Effector memory CD8-positive, alpha-beta T cell (primary cell): ENCODE results near the gene STAT5B.
"Not testable (repeated sequence)": the region's sequence is repeated elsewhere in the genome, so short reads cannot be mapped to it uniquely, and the experiment has no call there.

Experiments
- ATAC-seq: fragments of 150-1000 bp; cut with Tn5 transposase; replicated peaks from 2 replicates; pipeline ENCODE4 v1.10.0; 2021; ENCODE audit warnings: mild to moderate bottlenecking, moderate library complexity
- DNase-seq, 3 experiments: peaks; one replicate each; pipeline ENCODE4 v3.0.0; 2021
- H3K27ac Mint-ChIP-seq, 2 donors: one replicate each; pipeline ENCODE4 v1.8.0; 2022; ENCODE audit warnings: mild to moderate bottlenecking in 2 of 2, mixed read lengths in 2 of 2, moderate library complexity in 2 of 2
- H3K27me3 Mint-ChIP-seq, 2 donors: one replicate each; pipeline ENCODE4 v1.8.0; 2022; ENCODE audit warnings: mixed read lengths in 2 of 2
- H3K36me3 Mint-ChIP-seq: one replicate; pipeline ENCODE4 v1.8.0; 2022; ENCODE audit warnings: mild to moderate bottlenecking, moderate library complexity, mixed read lengths; ENCODE audit not compliant: insufficient read depth
- H3K4me1 Mint-ChIP-seq, 2 donors: one replicate each; pipeline ENCODE4 v1.8.0; 2022; ENCODE audit warnings: low read depth in 2 of 2, mixed read lengths in 2 of 2
- H3K4me3 Mint-ChIP-seq, 2 donors: one replicate each; pipeline ENCODE4 v1.8.0; 2022; ENCODE audit warnings: mild to moderate bottlenecking in 2 of 2, mixed read lengths in 2 of 2, moderate library complexity in 2 of 2
- H3K9me3 Mint-ChIP-seq, 2 donors: one replicate each; pipeline ENCODE4 v1.8.0; 2022; ENCODE audit warnings: mixed read lengths in 2 of 2

STAT5B gene

DNA sequence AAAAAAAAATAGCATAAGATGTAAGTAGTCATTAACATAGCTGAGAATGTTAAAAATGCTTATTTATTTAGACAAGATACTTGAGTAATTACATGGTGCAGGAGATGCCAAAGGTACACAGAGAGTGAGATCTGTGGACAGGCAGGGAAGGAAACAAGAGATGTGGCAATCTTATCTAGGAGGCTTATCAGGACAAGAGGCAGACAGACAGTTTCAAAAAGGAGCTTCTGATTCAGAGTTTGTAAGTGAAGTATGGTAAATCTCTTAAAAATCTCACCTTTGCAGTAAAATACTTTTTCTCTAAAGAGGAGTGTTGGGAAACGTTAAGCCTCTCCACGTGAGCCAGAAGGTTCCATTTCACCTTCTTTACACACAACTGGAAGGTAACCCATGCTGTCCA lies 62.0 kb downstream of the STAT5B start:
- no peak for DNase-seq
- H3K27ac Mint-ChIP-seq = peak overlapping the region in 1 of 2 donors; percentile 9
- no peaks in the 10 kb centered on the region for H3K27me3 Mint-ChIP-seq
- no peaks in the 10 kb centered on the region for H3K9me3 Mint-ChIP-seq
- peaks cover 70% of the 10 kb centered on the region for H3K36me3 Mint-ChIP-seq
- no peaks in the 10 kb centered on the region for H3K4me1 Mint-ChIP-seq
- no peak for ATAC-seq
- no peak overlapping the region for H3K4me3 Mint-ChIP-seq

DNA sequence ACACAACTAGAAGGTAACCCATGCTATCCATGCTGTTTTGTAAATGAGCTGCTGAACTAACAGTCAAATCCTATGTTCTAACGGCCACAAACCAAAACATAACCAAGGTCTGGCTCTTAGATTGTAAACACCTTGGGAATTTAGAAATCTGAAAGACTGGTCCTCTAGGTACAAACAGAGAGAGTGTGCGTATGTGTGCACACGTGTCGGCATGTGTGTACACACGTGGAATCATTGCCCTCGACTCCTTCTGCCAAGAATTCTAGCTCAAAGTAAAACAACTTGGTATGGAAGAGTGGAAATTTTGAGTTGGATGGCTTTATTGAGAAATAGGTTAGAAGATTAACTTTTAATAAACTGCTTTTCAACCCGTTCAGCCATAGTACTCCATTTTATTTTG lies 63.8 kb downstream of the STAT5B start:
- DNase-seq = no peak
- Mint-ChIP-seq H3K36me3 (peaks cover 79% of the 10 kb centered on the region), H3K4me3 (no peak overlapping the region), H3K27me3 (no peaks in the 10 kb centered on the region), H3K4me1 (no peaks in the 10 kb centered on the region), H3K9me3 (no peaks in the 10 kb centered on the region), H3K27ac (no peak overlapping the region)
- ATAC-seq = no peak

DNA sequence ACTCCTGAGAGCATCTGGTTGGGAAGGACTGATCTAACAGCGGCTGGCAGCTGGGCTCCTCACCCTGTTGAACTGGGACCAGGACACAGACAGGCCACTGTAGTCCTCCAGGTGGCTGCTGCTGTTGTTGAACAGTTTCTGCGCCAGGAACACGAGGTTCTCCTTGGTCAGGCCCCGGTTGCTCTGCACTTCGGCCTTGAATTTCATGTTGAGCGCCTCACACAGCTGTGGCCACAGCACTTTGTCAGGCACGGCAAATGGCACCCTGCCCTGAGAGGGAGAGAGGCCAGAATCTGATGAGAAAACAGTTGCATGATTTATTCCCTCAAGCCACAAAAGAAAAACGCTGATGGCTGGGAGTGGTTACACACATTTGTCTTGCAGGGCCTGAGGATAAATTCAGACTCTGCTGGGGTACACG lies 64.3 kb downstream of the STAT5B start:
- not testable (repeated sequence) for H3K27me3 Mint-ChIP-seq, H3K27ac Mint-ChIP-seq, H3K4me1 Mint-ChIP-seq, ATAC-seq, DNase-seq, H3K4me3 Mint-ChIP-seq, H3K9me3 Mint-ChIP-seq
- H3K36me3 Mint-ChIP-seq = peaks cover 78% of the 10 kb centered on the region

DNA sequence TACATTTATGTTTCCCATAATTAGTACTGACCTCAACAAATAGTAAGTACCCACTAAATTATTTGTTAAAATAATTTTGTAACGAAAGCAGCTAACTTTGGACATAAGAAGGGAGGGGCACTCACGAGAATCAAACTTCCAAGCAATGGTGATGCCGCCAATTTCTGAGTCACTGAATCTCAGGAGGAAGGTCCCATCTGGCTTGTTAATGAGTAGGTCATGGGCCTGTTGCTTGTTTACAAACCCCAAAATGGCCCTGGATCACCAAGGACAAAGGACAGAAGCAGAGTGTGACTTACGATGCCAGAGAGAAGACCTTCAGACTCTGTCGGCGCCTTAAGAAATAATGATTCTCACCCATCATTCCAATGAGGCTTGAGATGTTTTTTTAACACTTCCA lies 66.1 kb downstream of the STAT5B start:
- no peak for ATAC-seq
- H3K36me3 Mint-ChIP-seq = peaks cover 77% of the 10 kb centered on the region
- no peak overlapping the region for H3K27ac Mint-ChIP-seq
- no peak for DNase-seq
- no peaks in the 10 kb centered on the region for H3K27me3 Mint-ChIP-seq
- H3K4me3 Mint-ChIP-seq = no peak overlapping the region
- no peaks in the 10 kb centered on the region for H3K4me1 Mint-ChIP-seq
- no peaks in the 10 kb centered on the region for H3K9me3 Mint-ChIP-seq

DNA sequence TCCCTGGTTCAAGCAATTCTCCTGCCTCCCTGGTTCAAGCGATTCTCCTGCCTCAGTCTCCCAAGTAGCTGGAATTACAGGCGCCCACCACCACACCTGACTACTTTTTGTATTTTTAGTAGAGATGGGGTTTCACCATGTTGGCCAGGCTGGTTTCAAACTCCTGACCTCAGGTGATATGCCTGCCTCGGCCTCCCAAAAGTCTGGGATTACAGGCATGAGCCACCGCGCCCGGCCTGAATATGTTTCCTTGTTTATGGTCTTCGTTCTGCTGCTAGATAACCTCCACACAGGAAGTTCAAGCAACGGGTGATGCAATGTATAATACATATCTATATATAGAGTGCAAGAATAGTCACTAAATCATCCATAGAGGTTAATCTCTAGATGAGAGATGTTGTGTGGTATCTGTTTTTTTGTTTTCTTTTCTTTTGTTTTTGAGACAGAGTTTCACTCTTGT lies 70.0 kb downstream of the STAT5B start:
- not testable (repeated sequence) for H3K4me3 Mint-ChIP-seq, DNase-seq, H3K4me1 Mint-ChIP-seq, H3K9me3 Mint-ChIP-seq, ATAC-seq, H3K27me3 Mint-ChIP-seq
- H3K27ac Mint-ChIP-seq = peak overlapping the region; percentile 32 to 77
- H3K36me3 Mint-ChIP-seq = peaks cover 87% of the 10 kb centered on the region

DNA sequence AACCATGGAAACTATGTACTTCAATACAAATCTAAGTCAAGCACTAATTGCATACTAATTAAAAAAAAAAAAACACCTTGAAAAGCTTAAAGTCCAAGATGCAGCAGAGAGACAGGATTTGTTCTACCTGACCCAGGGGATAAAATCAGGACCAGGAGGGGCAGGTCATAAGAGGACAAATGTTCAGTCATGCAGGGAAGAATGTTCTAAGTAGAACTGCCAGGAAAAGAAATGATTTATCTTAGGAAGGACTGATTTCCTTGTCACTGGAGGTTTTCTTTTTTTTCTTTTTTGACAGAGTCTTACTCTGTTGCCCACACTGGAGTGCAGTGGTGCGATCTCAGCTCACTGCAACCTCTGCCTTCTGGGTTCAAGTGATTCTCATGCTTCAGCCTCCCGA lies 72.8 kb downstream of the STAT5B start:
- peak overlapping the region; percentile 39 to 55 for H3K27ac Mint-ChIP-seq
- DNase-seq = no peak
- no peak for ATAC-seq
- H3K27me3 Mint-ChIP-seq = no peaks in the 10 kb centered on the region
- peaks cover 77% of the 10 kb centered on the region for H3K36me3 Mint-ChIP-seq
- H3K4me1 Mint-ChIP-seq = peaks cover 0 to 2% of the 10 kb centered on the region in 2 donors
- no peak overlapping the region for H3K4me3 Mint-ChIP-seq
- no peaks in the 10 kb centered on the region for H3K9me3 Mint-ChIP-seq

DNA sequence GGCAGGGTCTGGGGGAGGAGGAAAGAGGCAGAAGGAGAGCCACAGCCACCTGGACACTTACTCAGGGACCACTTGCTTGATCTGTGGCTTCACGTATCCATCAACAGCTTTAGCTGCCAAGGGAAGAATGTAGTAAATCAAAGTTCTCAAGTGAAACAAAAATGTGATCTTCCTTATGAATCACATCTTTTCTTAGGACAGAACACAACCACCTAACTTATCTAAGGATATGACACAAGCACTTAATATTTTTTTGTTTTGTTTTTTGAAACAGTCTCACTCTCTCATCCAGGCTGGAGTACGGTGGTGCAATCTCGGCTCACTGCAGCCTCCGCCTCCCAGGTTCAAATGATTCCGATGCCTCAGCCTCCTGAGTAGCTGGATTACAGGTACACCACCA lies 73.5 kb downstream of the STAT5B start:
- no peak for ATAC-seq
- Mint-ChIP-seq H3K9me3 (no peaks in the 10 kb centered on the region), H3K36me3 (peaks cover 74% of the 10 kb centered on the region), H3K27ac (peak overlapping the region; percentile 55 to 68), H3K4me3 (no peak overlapping the region), H3K4me1 (peaks cover 0 to 2% of the 10 kb centered on the region in 2 donors), H3K27me3 (no peaks in the 10 kb centered on the region)
- DNase-seq = no peak

DNA sequence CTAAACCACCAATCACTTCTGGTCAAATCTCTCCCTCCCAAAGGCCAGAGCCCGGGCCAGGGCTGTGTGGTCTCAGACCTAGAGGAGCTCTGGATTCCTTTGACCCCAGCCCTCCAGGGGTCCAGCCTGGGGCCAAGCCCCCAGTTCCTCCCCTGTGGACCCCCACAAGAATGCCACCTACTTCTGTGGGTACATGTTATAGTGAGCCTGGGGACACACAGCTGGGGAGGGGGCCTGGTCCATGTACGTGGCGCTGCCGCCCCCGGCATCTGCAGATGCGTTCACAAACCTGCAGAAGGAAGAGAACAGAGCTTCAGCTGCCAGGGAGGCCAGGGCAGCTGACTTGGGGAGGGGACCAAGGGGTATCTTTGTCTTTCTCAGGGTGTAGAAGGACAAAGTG lies 74.0 kb downstream of the STAT5B start:
- Mint-ChIP-seq H3K36me3 (peaks cover 70% of the 10 kb centered on the region), H3K27me3 (no peaks in the 10 kb centered on the region), H3K4me3 (no peak overlapping the region), H3K27ac (peak overlapping the region in 1 of 2 donors; percentile 68), H3K4me1 (peaks cover 0 to 2% of the 10 kb centered on the region in 2 donors), H3K9me3 (no peaks in the 10 kb centered on the region)
- ATAC-seq (no peak), DNase-seq (no peak)

DNA sequence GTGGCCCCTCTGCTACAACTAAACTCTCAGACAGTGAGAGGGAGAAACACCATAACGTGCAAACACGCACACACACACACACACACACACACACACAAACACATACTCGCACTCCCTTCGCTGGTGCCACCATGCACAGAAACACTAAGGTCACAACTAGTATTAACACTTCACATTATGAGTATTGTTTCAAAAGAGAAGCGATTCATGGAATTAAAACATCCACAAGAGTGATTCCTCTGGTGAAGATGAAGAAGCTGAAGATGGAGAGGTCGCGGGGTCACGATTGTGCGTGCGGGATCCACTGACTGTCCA lies 74.8 kb downstream of the STAT5B start:
- Mint-ChIP-seq H3K4me1 (peaks cover 0 to 2% of the 10 kb centered on the region in 2 donors), H3K4me3 (no peak overlapping the region), H3K9me3 (no peaks in the 10 kb centered on the region), H3K27me3 (no peaks in the 10 kb centered on the region), H3K27ac (no peak overlapping the region), H3K36me3 (peaks cover 62% of the 10 kb centered on the region)
- ATAC-seq = no peak
- DNase-seq = no peak

DNA sequence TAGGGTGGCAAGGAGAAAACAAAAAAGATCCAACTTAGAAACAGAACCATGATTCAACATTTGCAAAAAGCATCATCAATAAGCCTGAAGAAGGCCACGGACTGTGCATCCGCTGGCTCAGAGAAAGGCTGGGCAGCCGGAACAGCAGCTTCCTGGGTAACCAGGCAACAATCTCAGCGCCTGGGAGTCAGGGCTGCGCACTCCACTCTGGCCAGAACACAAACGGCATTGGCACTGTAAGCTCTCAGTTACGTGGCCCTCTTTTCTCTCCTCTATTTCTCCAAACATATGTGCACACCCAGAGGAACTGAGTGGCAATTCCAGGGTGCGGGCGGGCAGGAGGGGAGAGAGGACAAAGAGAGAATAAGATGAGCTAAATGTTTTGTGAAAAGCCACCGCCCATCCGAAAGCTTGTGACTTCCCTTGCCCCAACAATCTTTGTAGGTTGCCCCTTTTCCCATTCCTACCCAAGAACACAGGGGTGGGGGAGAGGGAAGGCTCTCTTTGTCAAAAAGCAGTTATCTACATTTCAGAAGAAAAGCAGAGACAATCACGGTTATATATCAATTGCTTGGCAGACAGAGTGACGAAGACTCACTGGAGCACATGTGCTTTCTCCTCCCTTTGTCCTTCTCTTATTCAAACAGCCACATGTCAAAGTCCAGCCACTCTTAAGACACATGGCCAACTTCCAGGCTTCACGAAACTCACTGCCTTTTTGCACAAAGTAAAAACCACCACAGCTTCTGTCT lies 75.3 kb downstream of the STAT5B start:
- peaks cover 57% of the 10 kb centered on the region for H3K36me3 Mint-ChIP-seq
- H3K27me3 Mint-ChIP-seq = no peaks in the 10 kb centered on the region

DNA sequence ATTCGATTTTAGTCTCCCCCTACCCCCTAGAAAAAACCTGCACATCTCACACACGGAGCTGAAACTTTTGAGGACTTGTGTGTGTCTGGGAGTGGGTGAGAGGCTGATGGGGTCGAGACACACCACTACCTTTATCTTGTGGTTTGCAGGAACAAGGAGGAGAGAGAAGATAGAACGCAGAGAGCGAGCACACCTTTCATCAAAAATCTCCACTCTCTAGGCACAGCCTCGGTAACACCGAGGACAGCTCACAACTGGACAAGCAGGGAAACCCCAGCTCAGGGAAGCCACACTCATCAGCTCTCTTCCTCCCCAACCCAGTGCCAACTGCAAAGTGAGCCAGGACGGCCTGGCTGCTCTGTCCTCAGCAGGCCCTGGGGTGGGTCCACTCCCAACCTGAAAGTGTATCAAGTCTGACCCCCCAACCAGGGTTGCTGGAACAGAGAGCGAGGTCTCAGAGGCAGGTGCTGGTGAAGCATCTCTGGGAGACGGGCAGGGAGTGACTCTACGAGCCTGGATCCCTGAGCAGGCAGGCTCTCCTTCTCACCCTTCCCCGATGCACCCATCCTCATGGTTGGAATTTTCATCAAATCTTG lies 76.7 kb downstream of the STAT5B start:
- Mint-ChIP-seq H3K27me3 (no peaks in the 10 kb centered on the region), H3K9me3 (no peaks in the 10 kb centered on the region), H3K4me3 (no peak overlapping the region), H3K36me3 (peaks cover 44% of the 10 kb centered on the region), H3K27ac (no peak overlapping the region), H3K4me1 (peaks cover 1 to 3% of the 10 kb centered on the region in 2 donors)
- DNase-seq (no peak), ATAC-seq (no peak)

More for the DNA sequence above, 75.3 kb downstream of the STAT5B start:
- no peak overlapping the region for H3K4me3 Mint-ChIP-seq
- DNase-seq (no peak), ATAC-seq (no peak)
- no peaks in the 10 kb centered on the region for H3K9me3 Mint-ChIP-seq
- peaks cover 0 to 2% of the 10 kb centered on the region in 2 donors for H3K4me1 Mint-ChIP-seq
- no peak overlapping the region for H3K27ac Mint-ChIP-seq

DNA sequence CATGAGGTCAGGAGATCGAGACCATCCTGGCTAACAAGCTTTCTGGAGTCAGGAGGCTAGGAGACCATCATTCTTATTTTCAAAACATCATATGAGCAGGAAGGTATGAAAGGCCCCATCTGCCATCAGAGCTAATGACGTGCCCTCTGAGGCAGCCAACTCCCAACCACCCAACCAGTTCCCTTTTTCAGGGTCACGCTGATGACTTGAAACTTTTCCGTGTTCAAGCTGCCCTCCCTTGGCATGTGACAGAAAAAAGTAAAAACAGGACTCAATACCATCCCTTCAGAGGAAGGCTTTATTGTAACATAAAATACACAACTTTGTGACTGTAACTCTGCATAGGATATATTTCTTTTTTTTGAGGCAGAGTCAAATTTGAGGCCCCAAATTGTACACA lies 77.3 kb downstream of the STAT5B start:
- no peak overlapping the region for H3K27ac Mint-ChIP-seq

DNA sequence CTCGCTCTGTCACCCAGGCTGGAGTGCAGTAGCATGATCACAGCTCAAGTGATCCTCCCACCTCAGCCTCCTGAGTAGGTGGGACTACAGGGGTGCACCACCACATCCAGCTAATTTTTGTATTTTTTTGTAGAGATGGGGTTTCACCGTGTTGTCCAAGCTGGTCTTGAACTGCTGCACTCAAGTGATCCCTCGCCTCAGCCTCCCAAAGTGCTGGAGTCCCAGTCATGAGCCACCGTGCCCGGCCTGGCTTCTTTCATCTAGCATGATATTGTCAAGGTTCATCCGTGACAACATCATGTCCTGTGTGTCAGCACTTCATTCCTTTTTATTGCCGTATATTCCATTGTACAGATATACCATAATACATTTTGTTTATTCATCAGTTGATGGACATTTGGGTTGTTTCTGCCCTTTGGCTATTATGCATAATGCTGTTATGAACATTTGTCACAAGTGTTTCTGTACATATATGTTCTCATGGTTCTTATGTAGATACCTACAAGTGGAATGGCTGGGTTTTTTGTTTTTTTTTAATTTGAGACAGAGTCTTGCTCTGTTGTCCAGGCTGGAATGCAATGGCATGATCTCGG lies 78.5 kb downstream of the STAT5B start:
- Mint-ChIP-seq H3K36me3 (peaks cover 28% of the 10 kb centered on the region), H3K4me1 (peaks cover 17 to 19% of the 10 kb centered on the region in 2 donors), H3K27ac (peak overlapping the region; percentile 73 to 80), H3K4me3 (no peak overlapping the region), H3K9me3 (no peaks in the 10 kb centered on the region), H3K27me3 (no peaks in the 10 kb centered on the region)
- no peak for ATAC-seq
- DNase-seq = no peak

More for the DNA sequence above, 77.3 kb downstream of the STAT5B start:
- H3K27me3 Mint-ChIP-seq = no peaks in the 10 kb centered on the region
- H3K9me3 Mint-ChIP-seq = no peaks in the 10 kb centered on the region
- DNase-seq = no peak
- ATAC-seq = peak; percentile 14
- no peak overlapping the region for H3K4me3 Mint-ChIP-seq
- peaks cover 38% of the 10 kb centered on the region for H3K36me3 Mint-ChIP-seq
- peaks cover 6 to 8% of the 10 kb centered on the region in 2 donors for H3K4me1 Mint-ChIP-seq
